Cardiac septum (tissue), 1 donor: ENCODE results near the gene CTNNAL1. TPM values are rescaled to one million over a fixed set of nuclear protein-coding genes. Genes with fewer than 3 reads are reported as not detected.
"Not testable (repeated sequence)": the region's sequence is repeated elsewhere in the genome, so short reads cannot be mapped to it uniquely, and the experiment has no call there.

Experiments
- DNase-seq: peaks from one replicate; pipeline ENCODE4 v3.0.0-alpha.2; 2020; ENCODE audit warnings: low spot score
- intact Hi-C: fragments of 100-400 bp; cut with DNase I; formaldehyde crosslinking; loops from one replicate; pipeline ENCODE4 v1.14.0; 2022
- total RNA-seq: library from RNA; stranded (reverse); fragmentation: NEBNext Ultra II Directional; extraction: Animal tissue kit (Norgen Biotek cat#: 25700); gene quantifications from one replicate; pipeline ENCODE4 v1.2.1, GENCODE V29; 2021
- donor health status: DM: no; HTN: no; CAD: no.

CTNNAL1 gene
- total RNA-seq, 1 donor from 2014 or later = 72.8 TPM

DNA sequence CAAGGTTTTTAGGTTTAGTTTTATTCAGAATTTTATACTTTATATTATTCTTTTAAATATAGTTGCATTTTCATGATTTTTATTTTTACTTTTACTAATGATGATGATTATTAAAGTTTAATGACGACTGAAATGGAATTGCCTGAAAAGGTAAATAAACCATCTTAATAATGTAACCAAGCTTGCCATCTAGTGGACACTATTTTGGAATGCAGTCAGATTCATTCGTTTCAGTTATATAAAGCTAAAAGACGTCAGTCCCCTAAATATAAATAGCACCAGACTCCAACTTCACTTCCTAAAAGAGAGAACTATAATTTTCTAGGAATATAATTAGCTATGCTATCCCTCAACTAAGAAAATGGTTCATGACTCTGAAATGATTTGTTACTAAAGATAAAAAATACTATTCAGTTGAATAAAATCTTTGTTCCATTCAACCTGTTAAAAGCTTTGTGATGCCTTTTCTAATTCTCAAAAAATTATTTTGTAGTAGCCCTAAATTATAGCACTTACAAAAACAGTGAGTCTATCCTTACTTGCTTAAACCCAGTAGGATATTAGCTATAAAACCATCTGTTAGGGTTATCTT is 59.2 kb downstream of the CTNNAL1 start:
- no peak for DNase-seq
- intact Hi-C loops = loop anchor here (5.0 kb wide), 2 partner anchors 58 to 163 kb away; partner anchors contain the start of genes CTNNAL1 and TMEM245

DNA sequence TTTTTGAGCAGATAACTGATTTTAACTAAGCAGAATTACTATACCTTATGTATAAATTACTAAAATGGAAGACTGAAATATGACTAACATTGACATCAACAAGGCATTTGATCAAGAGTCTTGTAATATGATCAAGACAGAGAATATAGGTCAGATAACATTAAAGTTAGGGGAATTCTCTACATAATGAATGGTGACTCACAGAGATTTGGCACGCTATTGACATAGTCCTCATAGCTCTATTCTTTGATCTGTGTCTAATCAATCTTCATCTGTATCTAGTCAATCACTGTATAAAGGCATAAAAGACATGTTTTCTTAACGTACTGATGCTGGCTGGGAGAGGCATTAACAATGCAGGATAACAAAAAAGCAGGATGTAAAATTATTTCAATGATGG is 61.7 kb downstream of the CTNNAL1 start:
- intact Hi-C loops = loop anchor here (5.0 kb wide), 2 partner anchors 61 to 166 kb away; partner anchors contain the start of genes CTNNAL1 and TMEM245
- DNase-seq = no peak

DNA sequence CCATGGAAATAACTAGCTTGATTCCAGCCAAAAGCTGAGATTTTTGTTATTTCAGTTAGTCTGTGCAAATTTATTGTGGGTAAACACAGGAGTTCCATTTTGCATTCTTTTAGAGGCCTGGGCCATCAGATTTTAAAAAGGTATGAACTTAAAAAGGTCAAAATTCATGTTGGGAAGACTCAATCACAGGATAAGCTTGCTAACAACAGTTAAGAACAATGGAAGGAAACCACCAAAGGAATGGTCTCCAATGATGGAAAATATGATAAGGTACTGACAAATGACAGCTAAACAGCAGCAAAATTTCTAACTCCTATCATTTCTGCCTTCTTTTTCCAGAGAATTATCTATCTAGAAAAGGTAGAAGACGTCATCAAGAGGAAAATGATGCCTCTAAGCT is 63.1 kb downstream of the CTNNAL1 start:
- no peak for DNase-seq
- intact Hi-C loops = loop anchor here (5.0 kb wide), 2 partner anchors 62 to 167 kb away; partner anchors contain the start of genes CTNNAL1 and TMEM245

DNA sequence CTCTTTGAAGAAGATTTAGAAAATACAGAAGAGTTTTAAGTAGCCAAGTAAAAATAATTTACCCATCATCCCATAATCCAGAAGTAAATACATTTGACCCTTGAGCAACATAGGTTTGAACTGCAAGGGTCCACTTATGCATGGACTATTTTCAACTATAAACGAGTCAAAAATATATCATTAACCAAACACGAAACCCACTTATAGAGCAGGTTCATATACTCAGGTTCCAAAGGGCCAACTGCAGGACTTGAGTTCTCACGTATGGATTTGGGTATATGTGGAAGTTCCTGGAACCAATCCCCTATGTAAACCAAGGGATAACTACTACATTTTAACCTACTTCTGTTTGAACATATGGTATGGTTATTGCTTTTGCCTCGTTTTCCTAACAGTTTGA is 73.3 kb downstream of the CTNNAL1 start:
- intact Hi-C loops = no loop called here
- DNase-seq = no peak

DNA sequence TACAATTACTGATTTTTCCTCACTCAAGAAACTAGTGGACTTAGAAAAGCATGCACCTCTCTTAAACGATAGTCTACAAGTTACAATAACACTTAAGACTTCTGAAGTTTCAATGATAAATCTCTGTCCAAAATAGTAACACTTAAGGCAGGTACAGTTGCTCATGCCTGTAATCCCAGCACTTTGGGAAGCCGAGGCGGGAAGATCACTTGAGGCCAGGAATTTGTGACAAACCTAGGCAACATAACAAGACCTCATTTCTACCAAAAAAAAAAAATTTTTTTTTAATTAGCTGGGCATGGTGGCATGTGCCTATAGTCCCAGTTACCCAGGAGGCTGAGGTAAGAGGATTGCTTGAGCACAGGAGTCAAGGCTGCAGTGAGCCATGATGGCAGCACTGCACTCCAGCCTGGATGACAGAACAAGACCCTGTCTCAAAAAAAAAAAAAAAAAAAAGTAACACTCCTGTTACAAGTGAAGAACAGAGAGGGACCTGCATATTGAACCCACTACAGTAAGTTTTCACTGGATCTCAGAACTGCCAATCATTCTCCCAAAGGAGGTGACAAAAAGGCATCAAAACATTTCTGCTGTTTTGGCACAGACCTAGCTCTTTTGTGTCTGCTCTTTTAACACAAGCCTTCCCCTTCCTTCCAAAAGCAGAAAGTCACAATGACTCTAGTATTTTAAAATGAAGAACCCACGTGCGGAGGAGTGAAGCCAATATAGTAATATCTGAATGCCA is 75.6 kb downstream of the CTNNAL1 start:
- no peak for DNase-seq
- intact Hi-C loops = no loop called here

DNA sequence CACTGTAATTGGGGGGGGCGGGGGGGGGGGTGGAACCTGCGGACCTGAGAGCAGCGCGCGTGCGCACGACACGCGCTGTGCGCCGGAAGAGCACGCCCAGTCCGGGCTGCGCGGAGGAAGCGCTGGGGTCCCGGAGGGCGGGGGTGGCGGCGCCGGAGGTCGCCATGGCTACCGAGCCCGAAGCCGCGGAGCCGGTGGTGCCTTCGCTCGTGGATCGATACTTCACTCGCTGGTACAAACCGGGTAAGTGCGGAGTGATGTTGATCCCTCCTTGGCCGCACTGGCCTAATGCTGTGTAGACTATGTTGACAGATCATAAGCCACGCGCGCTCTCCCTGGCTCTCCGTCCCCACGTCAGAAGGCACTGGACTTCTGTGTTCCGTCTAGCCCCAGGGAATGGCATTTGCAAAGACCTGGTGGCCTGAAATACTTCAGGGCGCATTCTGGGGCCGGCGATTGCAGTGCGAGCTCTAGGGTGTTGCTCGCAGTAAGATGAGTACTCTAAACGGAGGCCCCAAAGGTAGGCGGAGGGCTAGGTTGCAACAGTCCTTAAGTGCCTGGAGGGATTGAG is 78.9 kb downstream of the CTNNAL1 start, which contains the start of gene ABITRAM:
Gene ABITRAM, plus strand, starts transcription at position 78 of the 571 bp plus-strand sequence. Its CDS starts 87 bp downstream, at position 165.
- peak; percentile 84 for DNase-seq
- intact Hi-C loops = loop anchor here (5.0 kb wide), 1 partner anchor 78 kb away; the partner anchor contains the start of gene CTNNAL1

DNA sequence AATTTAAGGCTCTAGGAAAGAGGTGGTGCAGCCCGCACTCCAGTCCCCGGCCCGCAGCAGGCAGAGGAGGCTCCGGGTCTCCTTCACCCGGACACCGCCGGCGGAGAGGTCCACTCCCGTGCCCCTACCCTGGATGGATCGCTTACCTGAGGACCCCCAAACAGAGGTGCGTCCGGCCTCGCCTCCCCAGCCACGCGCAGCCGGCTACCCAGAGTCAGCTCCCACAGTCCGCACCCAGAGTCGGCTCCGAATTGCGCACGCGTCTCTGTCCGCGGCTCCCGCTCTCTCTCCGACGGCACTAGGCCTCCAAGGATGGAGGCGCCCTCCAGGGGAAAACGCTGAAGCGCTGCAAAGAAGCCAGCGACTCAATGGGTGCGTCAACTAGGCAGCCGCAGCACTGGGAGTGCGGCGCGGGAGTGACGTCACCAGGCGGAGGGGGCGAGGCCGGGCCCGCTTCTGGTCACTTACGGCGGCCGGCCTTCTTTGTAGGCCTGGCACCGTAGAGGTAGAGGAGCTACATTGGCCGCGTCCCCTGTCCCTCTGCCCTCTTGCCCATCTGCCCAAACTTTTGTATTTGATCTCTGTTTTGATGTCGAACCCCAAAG is 79.5 kb downstream of the CTNNAL1 start, which contains the start of gene ELP1:
Gene ELP1, minus strand, starts transcription at position 407 of the 605 bp plus-strand sequence. CDS start 2,978 bp downstream, outside the sequence.
- peak; percentile 97 for DNase-seq
- intact Hi-C loops = loop anchor here (5.0 kb wide), 1 partner anchor 78 kb away; the partner anchor contains the start of gene CTNNAL1

DNA sequence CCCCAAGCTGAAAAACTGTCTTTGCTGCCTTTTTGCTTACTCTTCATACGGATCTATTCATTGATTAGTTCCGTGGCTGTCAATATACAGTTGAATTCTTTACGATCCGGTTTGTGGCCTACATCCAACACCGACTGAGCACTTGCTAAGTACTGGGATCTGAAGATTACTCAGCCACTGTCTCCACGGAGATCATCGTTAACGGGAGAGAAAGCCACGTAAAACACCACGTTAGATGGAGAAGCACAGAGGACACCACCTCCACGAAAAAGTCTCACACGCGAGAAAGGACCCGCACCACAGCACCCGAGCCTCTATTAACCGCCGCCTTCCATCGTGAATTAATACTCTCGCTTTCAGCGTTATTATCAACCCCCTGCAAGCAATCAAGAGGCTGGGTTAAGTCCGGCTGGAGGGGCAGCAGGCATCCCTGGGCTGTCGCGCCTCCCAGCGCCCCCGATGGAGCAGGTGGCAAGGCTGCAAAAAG is 80.0 kb downstream of the CTNNAL1 start:
- intact Hi-C loops = loop anchor here (5.0 kb wide), 1 partner anchor 79 kb away; the partner anchor contains the start of gene CTNNAL1
- no peak for DNase-seq

DNA sequence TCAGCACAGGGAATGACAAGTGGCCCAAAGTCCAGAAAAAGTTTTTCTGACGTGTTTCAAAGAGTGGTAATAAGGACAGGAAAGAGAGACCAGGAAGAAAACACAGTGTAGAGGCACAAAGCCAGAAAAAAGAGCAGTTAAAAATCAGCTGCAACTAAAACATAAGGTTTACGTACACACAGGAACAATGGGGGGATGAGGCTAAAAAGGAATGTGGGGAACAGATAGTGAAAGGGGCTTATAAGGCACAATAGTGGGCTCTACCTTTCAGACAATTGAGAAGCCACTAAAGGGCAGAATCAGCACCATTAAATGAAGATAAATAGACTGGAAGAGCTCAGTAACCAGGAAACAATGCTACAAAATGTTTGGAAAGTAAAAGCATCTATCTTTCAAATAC is 84.9 kb downstream of the CTNNAL1 start:
- no peak for DNase-seq

DNA sequence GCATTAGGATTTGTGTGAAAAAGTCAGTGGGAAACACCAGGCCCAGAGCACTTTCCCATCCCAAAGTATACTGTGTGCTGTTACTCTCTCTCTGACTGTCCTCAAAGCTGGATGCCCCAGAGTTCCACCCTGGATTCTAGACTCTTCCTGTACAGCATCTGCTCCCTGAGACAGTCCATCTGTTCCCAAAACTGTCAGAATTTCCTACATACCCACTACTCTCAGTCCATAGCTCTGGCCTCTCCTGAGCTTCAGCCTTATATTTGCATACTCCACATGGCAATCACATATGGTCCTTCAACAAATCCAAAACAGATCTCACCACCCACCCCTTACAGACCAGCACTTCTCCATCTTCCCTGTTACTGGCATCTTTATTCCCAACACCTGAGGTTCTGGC is 88.8 kb downstream of the CTNNAL1 start:
- intact Hi-C loops = no loop called here
- DNase-seq = no peak

More for the DNA sequence above, 84.9 kb downstream of the CTNNAL1 start:
- intact Hi-C loops = no loop called here

DNA sequence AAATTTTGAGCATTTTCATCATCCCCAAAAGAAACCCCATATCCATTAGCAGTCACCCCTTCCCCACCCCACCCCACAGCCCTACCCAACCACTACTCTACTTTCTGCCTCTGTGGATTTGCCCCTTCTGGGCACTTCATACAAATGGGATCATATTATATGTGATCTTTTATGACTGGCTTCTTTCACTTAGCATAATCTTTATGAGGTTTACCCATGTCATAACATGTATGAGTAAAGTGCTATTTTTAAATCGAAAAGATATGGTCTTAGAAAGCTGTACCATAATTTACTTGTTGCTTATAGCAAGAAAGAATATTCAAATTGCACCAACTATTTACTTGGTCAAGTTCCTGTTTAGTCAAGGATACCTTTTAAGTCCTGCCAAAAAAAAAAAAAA is 92.1 kb downstream of the CTNNAL1 start:
- no peak for DNase-seq
- intact Hi-C loops = no loop called here

DNA sequence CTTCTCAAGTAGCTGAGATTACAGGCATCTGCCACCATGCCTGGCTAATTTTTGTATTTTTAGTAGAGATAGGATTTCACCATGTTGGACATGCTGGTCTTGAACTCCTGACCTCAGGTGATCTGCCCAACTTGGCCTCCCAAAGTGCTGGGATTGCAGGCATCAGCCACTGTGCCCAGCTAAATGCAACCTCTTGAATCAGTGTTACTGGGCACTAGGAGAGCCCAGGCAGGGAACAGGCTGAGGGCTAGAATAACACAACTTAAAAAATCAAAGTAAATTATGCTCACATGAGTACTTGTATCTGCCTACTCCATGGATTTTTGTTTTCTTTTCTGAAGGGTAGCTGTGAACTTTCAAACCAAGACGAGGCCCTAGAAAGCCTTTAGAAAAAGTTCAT is 92.9 kb downstream of the CTNNAL1 start:
- intact Hi-C loops = not testable (repeated sequence)

DNA sequence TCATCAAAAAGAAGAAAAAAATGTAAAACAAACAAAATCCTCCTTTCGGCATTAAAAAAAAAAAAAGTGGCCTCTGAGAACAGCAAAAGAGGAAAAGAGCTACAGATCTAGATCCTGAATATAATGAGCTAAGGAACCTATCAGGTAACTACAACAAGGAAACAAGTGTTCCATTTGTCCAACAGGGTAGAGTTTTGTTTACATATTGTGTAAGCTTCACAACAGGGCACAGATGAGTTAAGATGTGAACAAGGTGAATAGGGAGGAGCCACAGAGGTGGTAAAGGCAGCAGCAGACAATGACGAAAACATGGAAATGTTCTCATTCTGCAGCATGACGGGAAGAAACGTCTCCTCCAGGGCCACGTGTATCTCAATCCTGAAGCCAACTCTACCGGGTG is 93.8 kb downstream of the CTNNAL1 start:
- no peak for DNase-seq
- intact Hi-C loops = no loop called here

More for the DNA sequence above, 92.9 kb downstream of the CTNNAL1 start:
- DNase-seq = not testable (repeated sequence)

DNA sequence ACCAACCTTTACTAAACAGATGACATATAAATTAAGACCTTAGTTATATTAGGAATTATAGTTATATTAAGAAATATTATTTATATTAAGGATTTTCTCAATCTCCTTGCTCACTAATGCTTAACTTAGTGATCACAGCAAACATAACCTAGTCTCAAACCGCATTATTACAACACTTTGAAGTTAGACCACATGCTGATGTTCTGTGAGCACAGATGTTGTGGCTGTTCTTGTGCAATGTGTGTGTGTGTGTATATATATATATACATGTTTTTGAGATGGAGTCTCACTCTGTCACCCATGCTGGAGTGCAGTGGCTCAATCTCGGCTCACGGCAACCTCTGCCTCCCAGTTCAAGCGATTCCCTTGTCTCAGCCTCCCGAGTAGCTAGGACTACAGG is 99.9 kb downstream of the CTNNAL1 start:
- intact Hi-C loops = no loop called here
- DNase-seq = no peak

DNA sequence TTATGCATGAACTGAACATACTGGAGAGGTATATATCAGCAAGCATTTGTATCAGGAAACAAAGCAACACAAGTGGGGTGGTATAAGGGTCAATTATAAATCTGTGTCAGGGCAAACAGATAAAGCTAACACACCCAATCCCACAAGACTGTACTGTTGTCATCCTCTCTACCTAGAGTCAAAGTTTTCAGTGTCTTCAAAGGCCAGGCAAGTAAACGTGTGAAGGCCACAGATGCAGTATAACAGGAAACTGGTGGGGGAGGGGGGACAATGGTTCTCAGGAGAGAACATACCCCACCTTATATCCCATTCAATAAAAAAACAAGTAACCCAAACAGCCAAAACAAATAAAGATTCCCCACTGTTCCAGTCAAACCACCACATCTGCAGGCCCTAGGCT is 101.5 kb downstream of the CTNNAL1 start:
- intact Hi-C loops = no loop called here

DNA sequence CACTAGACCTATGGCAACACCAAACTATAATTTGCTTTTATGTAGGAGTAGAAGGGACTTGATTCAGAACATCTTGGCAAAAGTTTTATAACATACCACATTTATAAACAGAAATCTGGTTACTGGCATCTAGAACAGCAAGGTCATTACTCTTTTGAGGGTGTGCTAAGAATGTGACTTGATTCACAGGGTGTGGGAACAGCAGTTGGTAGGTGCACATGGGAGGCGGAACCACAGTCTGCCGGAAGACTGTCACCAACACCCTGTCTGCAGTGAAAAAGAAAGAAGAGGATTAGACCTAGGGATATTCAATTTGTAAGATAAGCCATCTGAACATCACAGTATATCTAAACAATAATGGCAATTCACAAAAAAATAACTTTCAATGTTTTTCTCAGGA is 102.4 kb downstream of the CTNNAL1 start:
- intact Hi-C loops = no loop called here
- no peak for DNase-seq

More for the DNA sequence above, 101.5 kb downstream of the CTNNAL1 start:
- no peak for DNase-seq

DNA sequence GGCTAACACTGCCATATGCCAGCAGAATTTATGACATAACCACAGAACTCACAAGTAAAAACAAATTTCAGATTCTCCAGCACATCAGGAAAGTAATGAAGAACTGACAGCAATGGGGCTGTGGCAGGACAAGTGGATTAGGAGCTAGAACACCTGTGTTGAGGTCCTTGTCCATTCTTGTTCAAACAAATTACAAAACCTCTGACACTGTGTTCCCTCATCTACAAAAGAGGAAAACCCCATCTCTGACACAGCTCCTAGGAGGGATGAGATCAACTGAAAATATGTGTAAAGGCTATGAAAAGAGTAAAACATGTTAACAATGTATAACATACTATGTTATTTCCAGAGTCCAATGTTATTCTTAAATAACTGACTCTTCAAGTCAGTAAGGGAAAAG is 102.9 kb downstream of the CTNNAL1 start:
- DNase-seq = no peak
- intact Hi-C loops = no loop called here

DNA sequence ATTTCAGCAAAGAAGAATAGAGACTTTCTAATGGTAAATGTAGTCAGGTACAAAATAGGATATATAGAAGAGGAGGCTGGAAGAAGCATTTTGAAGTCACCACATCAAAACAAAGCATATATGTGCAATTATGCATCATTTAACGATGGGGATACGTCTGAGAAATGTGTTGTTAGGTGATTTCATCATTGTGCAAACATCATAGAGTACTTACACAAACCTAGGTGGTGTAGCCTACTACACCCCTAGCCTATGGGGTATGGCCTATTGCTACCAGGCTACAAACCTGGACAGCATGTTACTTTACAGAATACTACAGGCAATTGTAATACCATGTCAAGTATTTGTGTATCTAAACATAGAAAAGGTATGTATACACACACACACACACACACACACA is 107.8 kb downstream of the CTNNAL1 start:
- intact Hi-C loops = no loop called here
- DNase-seq = no peak

DNA sequence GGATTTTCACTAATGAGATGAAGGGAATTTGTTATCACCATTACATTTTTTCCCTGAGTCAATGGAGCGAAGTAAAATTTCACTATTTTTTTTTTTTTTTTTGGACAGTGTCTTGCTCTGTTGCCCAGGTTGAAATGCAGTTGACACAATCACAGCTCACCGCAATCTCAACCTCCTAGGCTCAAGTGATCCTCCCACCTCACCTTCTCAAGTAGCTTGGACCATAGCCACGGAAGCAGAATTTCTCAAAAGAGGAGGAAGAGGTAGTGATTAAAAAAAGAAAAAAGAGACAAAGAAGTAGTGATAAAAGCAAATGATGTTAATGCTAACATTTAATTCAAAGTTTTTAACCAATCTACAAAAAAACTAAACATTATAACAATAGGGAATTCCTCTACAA is 109.1 kb downstream of the CTNNAL1 start:
- no peak for DNase-seq
- intact Hi-C loops = no loop called here
